Spleen (tissue), 11 donors: Measurements from ENCODE around the gene TPPP3. TPM values are rescaled to one million over a fixed set of nuclear protein-coding genes. Genes with fewer than 3 reads are reported as not detected.

Source experiments
- DNase-seq: peaks from one replicate; pipeline ENCODE4 v3.0.0-alpha.2; 2020
- H3K27ac ChIP-seq, 8 donors: fragments of 200-600 bp; sonication (generic) in 7 of 8; 1 replicate in 4 of 8; 2 replicates in 4 of 8; pipeline versions ENCODE4 v1.5.0 to v1.8.0; 2016 to 2021; ENCODE audit warnings: inconsistent platforms in 4 of 8, mild to moderate bottlenecking in 4 of 8, moderate library complexity in 1 of 8
- H3K27me3 ChIP-seq, 7 donors: fragments of 200-600 bp; sonication (generic) in 6 of 7; replicated peaks in 1 of 7; 1 replicate in 4 of 7; 2 replicates in 3 of 7; pipeline versions ENCODE4 v1.5.0 to v1.8.0; 2016 to 2021; ENCODE audit warnings: inconsistent platforms in 3 of 7, mild to moderate bottlenecking in 1 of 7
- H3K36me3 ChIP-seq, 6 donors: fragments of 200-600 bp; sonication (generic) in 5 of 6; 1 replicate in 4 of 6; 2 replicates in 2 of 6; pipeline versions ENCODE4 v1.5.0 to v1.8.0; 2016 to 2021; ENCODE audit warnings: inconsistent platforms in 2 of 6
- H3K4me1 ChIP-seq, 6 donors: fragments of 200-600 bp; sonication (generic) in 5 of 6; 1 replicate in 3 of 6; 2 replicates in 3 of 6; pipeline versions ENCODE4 v1.5.0 to v1.8.0; 2016 to 2021; ENCODE audit warnings: inconsistent platforms in 3 of 6
- H3K4me3 ChIP-seq, 8 donors: fragments of 200-600 bp; sonication (generic) in 7 of 8; 1 replicate in 4 of 8; 2 replicates in 4 of 8; pipeline versions ENCODE4 v1.5.0 to v1.8.0; 2016 to 2021; ENCODE audit warnings: inconsistent platforms in 4 of 8, mild to moderate bottlenecking in 4 of 8, moderate library complexity in 2 of 8
- H3K9me3 ChIP-seq, 8 donors: fragments of 200-600 bp; sonication (generic) in 7 of 8; 1 replicate in 4 of 8; 2 replicates in 4 of 8; pipeline versions ENCODE4 v1.5.0 to v1.8.0; 2016 to 2021; ENCODE audit warnings: inconsistent platforms in 4 of 8
- POLR2A ChIP-seq, 3 donors: fragments of 450-650 bp; IDR thresholded peaks; one replicate each; pipeline ENCODE4 v1.5.1; 2017; ENCODE audit warnings: antibody characterized with exemption in 3 of 3, mild to moderate bottlenecking in 1 of 3
- POLR2AphosphoS5 ChIP-seq, 3 donors: sonication (generic); formaldehyde crosslinking; IDR thresholded peaks; one replicate each; pipeline ENCODE4 v1.5.1; 2017; ENCODE audit warnings: antibody characterized with exemption in 3 of 3
- WGBS, 5 donors: extraction: QIAGEN DNeasy Blood & Tissue Kit in 3 of 5; methylation state at CpG; one replicate each; pipeline versions ENCODE4 v1.1.5 to v1.1.7; 2013 to 2018; 5-methylcytosine and 5-hydroxymethylcytosine counted together
- intact Hi-C: fragments of 100-400 bp; cut with DNase I; formaldehyde crosslinking; loops from one replicate; pipeline ENCODE4 v1.15.0; 2023; ENCODE audit warnings: low total_unique reads
- polyA plus RNA-seq, 3 donors: library from polyadenylated mRNA; stranded (reverse); fragments of 200-250 nt; gene quantifications; one replicate each; pipeline ENCODE4 v1.2.1, GENCODE V29; 2013
- total RNA-seq, 7 donors: library from RNA; depleted of rRNA in 3 of 7; stranded (reverse); fragments of >200 nt in 3 of 7; fragmentation: NEBNext Ultra II Directional in 4 of 7; extraction: Animal tissue kit (Norgen Biotek cat#: 25700) in 4 of 7; gene quantifications; one replicate each; pipeline versions ENCODE4 v1.1.0 to v1.2.1, GENCODE V29; 2016 to 2021
- TF ChIP-seq, protein P1 (sequence below), 11 experiments: fragments of 200-600 bp in 7 of 11; fragments of 450-650 bp in 4 of 11; sonication (generic) in 4 of 11; IDR thresholded peaks in 8 of 11; conservative IDR thresholded peaks in 3 of 11; 1 replicate in 7 of 11; 2 replicates in 4 of 11; pipeline versions ENCODE4 v1.4.0 to v1.8.0; 2016 to 2021; ENCODE audit warnings: antibody characterized with exemption in 11 of 11, inconsistent platforms in 4 of 11, mild to moderate bottlenecking in 1 of 11
- donor health status: healthy with polysubstance abuse.
- donor health status: DM: no; HTN: no; CAD: no; lungs with moderate emphysema.
- donor health status: DM: no; HTN: no; CAD: no.
- donor health status: Bipolar disorder and iron deficiency.
- donor health status: healthy.
- donor health status: DM: no; HTN: no; CAD: no.
- donor health status: DM: yes; HTN: yes; CAD: no.

The TPPP3 gene
- total and polyA plus RNA-seq, 10 donors: 2.5 to 13.9 (median 8.6) TPM

DNA sequence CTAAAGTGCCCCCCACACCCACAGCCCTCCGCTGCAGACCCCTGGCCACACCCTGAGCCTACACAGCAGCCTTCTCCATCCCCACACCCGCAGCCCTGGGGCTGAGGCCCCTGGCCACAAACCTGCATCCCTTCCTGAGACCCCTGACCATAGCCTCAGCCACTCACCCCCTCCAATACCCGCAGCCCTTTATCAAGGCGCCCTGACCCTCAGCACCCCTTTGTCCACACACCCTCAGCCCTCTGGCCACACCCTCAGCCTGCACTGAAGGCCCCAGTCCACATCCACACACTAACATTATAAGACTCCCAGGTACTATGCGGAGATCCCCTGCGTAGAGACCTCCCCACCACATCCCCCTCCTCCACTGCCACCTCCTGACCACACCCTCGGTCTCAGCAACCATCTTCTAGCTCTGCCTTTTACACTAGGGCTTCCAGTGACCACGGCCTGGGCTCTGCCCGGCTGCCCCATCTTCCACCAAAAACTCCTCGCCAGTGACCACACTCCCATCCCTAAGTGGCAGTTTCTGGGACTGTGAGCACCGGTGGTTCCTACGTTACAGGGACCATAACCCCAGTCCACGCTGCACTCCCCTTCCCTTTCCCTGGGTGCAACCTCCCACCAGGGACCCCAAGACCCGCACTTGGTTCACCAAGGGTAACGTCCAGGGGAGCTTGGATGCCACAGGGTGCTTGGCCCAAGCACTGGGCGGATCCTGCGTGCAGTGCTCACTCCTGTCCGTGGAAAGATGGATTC is 818 bp downstream of the TPPP3 start:
- Histone ChIP-seq H3K4me3 (peak overlapping the region in 7 of 8 donors; percentile 25 to 62 (median 32)), H3K27me3 (peaks cover 0 to 46% (median 19%) of the 10 kb centered on the region in 7 donors), H3K9me3 (no peaks in the 10 kb centered on the region), H3K4me1 (peaks cover 31 to 84% (median 56%) of the 10 kb centered on the region in 6 donors), H3K27ac (peak overlapping the region in 2 of 8 donors; percentile 36 to 69), H3K36me3 (no peaks in the 10 kb centered on the region)
- 85 to 87% (median 87%) methylated on average over 18 of the region's 18 CpGs for WGBS, 5 donors
- TF ChIP-seq, protein P1, sequence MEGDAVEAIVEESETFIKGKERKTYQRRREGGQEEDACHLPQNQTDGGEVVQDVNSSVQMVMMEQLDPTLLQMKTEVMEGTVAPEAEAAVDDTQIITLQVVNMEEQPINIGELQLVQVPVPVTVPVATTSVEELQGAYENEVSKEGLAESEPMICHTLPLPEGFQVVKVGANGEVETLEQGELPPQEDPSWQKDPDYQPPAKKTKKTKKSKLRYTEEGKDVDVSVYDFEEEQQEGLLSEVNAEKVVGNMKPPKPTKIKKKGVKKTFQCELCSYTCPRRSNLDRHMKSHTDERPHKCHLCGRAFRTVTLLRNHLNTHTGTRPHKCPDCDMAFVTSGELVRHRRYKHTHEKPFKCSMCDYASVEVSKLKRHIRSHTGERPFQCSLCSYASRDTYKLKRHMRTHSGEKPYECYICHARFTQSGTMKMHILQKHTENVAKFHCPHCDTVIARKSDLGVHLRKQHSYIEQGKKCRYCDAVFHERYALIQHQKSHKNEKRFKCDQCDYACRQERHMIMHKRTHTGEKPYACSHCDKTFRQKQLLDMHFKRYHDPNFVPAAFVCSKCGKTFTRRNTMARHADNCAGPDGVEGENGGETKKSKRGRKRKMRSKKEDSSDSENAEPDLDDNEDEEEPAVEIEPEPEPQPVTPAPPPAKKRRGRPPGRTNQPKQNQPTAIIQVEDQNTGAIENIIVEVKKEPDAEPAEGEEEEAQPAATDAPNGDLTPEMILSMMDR (IDR thresholded peaks at IDR 0.05 in 8 of 11, conservative IDR thresholded peaks at IDR 0.05 in 3 of 11): no peak
- no peak for TF ChIP-seq POLR2A (IDR thresholded peaks at IDR 0.05)
- TF ChIP-seq POLR2AphosphoS5 (IDR thresholded peaks at IDR 0.05): no peak
- intact Hi-C loops: no loop called here
- peak; percentile 51 for DNase-seq

DNA sequence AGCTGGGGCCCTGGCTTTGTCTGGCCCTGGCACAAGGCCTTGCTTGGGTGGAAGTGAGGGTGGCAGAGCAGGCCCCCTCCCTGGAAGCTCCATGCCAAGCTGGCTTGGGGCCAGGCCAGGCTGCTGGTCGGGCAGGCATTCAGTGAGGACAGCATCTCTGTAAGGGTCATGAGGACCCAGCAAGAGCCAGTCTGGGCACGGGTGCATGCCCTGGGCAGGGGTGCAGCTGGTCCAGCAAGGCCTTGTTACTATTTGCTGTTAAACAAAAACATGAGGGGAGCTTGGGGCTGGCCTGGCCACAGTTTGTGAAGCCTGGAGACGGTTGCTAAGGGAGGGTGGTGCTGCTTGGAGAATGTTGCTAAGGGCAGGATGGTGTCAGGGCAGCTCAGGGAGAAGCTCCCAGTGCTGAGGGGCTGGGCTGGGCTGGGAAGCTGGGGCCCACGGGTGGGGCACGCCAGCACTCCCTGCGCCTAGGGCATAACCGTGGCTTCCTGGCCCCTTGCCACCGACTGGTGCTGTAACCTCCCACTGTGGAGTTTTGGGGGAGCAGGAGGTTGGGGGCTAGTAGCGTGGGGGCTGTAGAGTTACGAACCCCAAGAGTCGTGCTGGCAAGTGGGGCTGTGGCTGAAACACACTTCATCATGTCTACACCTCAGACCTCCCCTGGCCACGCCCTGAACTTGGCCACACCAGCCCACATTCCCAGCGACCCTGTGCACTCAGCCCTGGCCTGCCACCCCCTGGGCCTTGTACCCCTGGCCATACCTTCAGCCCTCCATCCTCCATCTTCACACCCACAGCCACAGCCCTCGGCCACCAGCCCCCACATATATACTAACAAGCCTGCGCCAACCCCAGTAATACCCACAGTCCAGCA is 1.6 kb downstream of the TPPP3 start:
- DNase-seq: peak; percentile 64
- 68 to 88% (median 72%) methylated on average over 12 to 15 of the region's 15 CpGs for WGBS, 5 donors
- no peaks in the 10 kb centered on the region for H3K36me3 ChIP-seq
- intact Hi-C loops: no loop called here
- H3K4me1 ChIP-seq: peaks cover 27 to 76% (median 53%) of the 10 kb centered on the region in 6 donors
- TF ChIP-seq POLR2AphosphoS5 (IDR thresholded peaks at IDR 0.05) (no peak), POLR2A (IDR thresholded peaks at IDR 0.05) (no peak)
- TF ChIP-seq, protein P1 (IDR thresholded peaks at IDR 0.05 in 8 of 11, conservative IDR thresholded peaks at IDR 0.05 in 3 of 11): no peak
- H3K4me3 ChIP-seq: peak overlapping the region in 2 of 8 donors; percentile 32 to 37
- peaks cover 0 to 46% (median 19%) of the 10 kb centered on the region in 7 donors for H3K27me3 ChIP-seq
- peak overlapping the region in 1 of 8 donors; percentile 15 for H3K27ac ChIP-seq
- no peaks in the 10 kb centered on the region for H3K9me3 ChIP-seq

DNA sequence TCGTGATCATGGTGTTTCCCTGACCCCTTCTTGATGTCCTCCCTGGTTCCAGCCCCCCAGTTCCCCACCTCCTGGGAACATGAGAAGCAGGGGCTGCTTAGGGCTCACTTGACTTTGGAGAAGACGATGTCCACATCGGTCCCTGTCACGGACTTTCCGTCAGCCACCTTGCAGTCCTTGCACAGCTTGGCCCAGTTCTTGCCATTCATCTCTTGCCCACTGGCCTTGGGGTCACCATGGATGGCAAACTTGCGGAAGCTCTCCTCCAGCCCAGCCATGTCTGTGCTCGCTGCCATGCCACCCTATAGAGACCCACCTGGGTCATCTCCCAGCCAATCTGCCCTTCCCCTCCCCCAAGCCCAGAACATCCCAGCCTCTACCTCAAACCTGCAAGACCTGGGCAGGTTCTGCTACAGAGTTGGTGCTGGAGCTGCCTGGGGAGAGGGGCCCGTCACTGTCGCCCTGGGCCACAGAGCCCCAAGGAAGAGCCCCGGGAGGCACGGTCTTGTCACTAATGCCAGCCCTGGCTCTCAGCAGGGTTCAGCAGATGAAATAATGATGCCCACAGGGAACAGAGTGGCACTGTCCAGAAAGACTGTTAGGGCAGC is 2.4 kb downstream of the TPPP3 start:
- intact Hi-C loops: no loop called here
- peaks cover 20 to 68% (median 46%) of the 10 kb centered on the region in 6 donors for H3K4me1 ChIP-seq
- 73 to 90% (median 82%) methylated on average over 6 to 11 of the region's 11 CpGs for WGBS, 5 donors

More for the DNA sequence above, 2.4 kb downstream of the TPPP3 start:
- H3K4me3 ChIP-seq: no peak overlapping the region
- TF ChIP-seq, protein P1 (IDR thresholded peaks at IDR 0.05 in 8 of 11, conservative IDR thresholded peaks at IDR 0.05 in 3 of 11): no peak
- H3K36me3 ChIP-seq: no peaks in the 10 kb centered on the region
- DNase-seq: peak; percentile 72
- peak overlapping the region in 1 of 8 donors; percentile 15 for H3K27ac ChIP-seq
- no peaks in the 10 kb centered on the region for H3K9me3 ChIP-seq
- peaks cover 0 to 38% (median 19%) of the 10 kb centered on the region in 7 donors for H3K27me3 ChIP-seq
